Measurements from ENCODE around the gene TDRD7. TPM values are rescaled to one million over a fixed set of nuclear protein-coding genes. Genes with fewer than 3 reads are reported as not detected.
A peak's percentile ranks its signal among the peaks of the same experiment; 100 is the strongest.

The TDRD7 gene
- total RNA-seq, 3 donors from 2014 or later: 9.8 to 15.1 (median 14.8) TPM

DNA sequence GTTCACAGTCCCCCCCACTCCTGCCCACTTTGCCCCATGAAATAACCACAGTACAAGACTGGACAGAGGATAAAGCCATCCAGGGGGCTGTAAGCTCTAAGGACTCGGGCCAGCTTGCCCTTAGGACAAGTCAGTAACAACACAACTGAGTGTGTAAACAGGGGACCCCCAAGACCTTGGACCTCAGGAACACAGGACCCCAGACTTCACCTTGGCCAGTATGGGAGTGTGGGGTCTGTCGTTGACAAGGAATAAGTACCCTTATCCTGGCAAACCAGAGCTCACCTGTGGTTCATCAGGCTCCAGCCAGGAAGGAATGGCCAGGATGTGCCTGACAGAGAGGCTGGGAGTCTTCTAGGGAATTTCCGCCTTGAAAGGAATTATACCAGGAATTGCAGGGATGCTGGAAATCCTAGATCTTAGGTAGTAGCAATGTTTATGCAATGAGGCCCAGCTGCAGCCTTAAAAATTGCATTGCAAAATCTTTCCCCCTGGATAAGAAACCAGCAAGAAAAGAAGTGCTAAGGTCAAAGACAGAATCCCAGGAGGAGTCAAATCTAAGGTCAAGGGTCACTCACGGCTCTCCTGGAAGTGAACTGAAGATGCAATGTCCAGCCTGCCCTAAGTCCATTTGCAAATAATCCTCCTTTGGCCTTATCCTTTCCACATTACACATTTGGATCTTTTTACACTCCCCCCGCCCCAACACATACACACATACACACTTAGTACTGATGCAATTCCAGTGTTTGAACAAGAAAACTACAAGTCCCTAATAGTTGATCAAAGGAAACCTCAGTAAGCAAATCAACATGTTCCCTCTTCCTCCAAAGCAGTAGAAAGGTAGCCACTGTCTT is 27.3 kb upstream of the TDRD7 start:
- Histone ChIP-seq H3K4me3 (no peak overlapping the region), H3K4me1 (no peaks in the 10 kb centered on the region), H3K9me3 (no peaks in the 10 kb centered on the region), H3K36me3 (no peaks in the 10 kb centered on the region), H3K27ac (no peak overlapping the region), H3K27me3 (peaks cover 0 to 14% of the 10 kb centered on the region in 2 donors)
- no peak for DNase-seq (ENCODE audit: low spot score in 2 of 2)
- TF ChIP-seq POLR2A (IDR thresholded peaks at IDR 0.05): no peak
- TF ChIP-seq POLR2AphosphoS5 (IDR thresholded peaks at IDR 0.05): no peak
- intact Hi-C loops (cut with DNase I; ENCODE audit: low total_unique reads): no loop called here

DNA sequence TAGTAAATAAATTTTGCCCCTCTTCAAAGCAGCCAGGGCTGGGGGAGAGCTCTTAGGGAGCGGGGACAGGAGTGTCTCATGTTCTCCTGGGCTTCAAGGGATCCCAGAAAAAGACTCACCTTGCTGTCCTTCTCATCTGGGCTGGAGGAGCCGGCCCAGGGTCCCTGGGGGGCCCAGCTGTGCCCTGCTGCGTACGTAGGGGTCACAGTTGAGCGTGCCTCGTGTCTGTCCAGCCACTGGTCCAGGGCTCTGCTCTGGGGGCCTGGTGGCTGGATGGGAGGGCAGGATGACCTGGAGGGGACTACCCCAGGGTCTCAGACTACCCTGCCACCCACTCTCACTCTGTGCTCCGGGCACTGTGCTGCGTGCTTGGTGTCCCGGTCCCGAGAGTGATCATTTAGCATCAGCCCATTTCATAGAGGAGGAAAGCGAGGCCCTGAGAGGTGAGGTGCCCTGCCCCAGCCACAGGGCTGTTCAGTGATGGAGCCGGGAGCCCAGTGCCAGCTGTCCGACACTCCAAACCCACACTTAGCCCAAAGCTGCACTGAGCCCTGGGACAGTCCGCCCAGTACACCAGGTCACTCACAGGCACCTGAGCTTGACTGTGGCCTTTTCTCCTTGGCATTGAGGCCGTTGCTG is 26.2 kb upstream of the TDRD7 start:
- TF ChIP-seq, protein P1, sequence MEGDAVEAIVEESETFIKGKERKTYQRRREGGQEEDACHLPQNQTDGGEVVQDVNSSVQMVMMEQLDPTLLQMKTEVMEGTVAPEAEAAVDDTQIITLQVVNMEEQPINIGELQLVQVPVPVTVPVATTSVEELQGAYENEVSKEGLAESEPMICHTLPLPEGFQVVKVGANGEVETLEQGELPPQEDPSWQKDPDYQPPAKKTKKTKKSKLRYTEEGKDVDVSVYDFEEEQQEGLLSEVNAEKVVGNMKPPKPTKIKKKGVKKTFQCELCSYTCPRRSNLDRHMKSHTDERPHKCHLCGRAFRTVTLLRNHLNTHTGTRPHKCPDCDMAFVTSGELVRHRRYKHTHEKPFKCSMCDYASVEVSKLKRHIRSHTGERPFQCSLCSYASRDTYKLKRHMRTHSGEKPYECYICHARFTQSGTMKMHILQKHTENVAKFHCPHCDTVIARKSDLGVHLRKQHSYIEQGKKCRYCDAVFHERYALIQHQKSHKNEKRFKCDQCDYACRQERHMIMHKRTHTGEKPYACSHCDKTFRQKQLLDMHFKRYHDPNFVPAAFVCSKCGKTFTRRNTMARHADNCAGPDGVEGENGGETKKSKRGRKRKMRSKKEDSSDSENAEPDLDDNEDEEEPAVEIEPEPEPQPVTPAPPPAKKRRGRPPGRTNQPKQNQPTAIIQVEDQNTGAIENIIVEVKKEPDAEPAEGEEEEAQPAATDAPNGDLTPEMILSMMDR (IDR thresholded peaks at IDR 0.05): no peak
- TF ChIP-seq POLR2AphosphoS5 (IDR thresholded peaks at IDR 0.05) (no peak), POLR2A (IDR thresholded peaks at IDR 0.05) (no peak)
- Histone ChIP-seq H3K4me1 (no peaks in the 10 kb centered on the region), H3K9me3 (no peaks in the 10 kb centered on the region), H3K4me3 (no peak overlapping the region), H3K27me3 (peaks cover 0 to 14% of the 10 kb centered on the region in 2 donors), H3K36me3 (no peaks in the 10 kb centered on the region), H3K27ac (no peak overlapping the region)
- intact Hi-C loops (cut with DNase I; ENCODE audit: low total_unique reads): no loop called here
- DNase-seq (ENCODE audit: low spot score in 2 of 2): no peak

DNA sequence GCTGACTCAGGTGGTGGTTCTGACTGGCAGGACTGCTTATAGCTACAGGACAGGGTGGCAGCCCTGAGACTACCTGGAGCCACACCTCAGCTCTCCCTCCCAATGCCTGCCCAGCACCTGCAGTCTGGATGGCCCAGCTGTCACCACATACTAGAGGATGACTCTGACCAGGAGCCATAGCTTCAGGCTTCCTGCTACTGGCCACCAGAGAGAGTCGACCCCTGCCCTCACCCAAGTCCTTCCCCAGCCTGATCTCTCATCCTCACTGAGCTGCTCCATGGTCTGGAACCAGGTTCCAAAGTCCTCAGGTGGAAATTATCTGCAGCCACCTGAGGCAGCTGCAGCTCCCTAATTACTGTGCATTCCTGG is 25.6 kb upstream of the TDRD7 start:
- intact Hi-C loops (cut with DNase I; ENCODE audit: low total_unique reads): no loop called here
- peaks cover 0 to 14% of the 10 kb centered on the region in 2 donors for H3K27me3 ChIP-seq

GRCh38 chr9:97386733-97387503 is 25.0 kb upstream of the TDRD7 start:
- no peak overlapping the region for H3K4me3 ChIP-seq
- no peaks in the 10 kb centered on the region for H3K4me1 ChIP-seq
- no peak overlapping the region for H3K27ac ChIP-seq
- intact Hi-C loops (cut with DNase I; ENCODE audit: low total_unique reads): no loop called here
- H3K9me3 ChIP-seq: no peaks in the 10 kb centered on the region
- peaks cover 0 to 14% of the 10 kb centered on the region in 2 donors for H3K27me3 ChIP-seq
- TF ChIP-seq POLR2A (IDR thresholded peaks at IDR 0.05): no peak
- TF ChIP-seq, protein P1 (IDR thresholded peaks at IDR 0.05): peak; percentile 83 to 96 (median 83)
- TF ChIP-seq POLR2AphosphoS5 (IDR thresholded peaks at IDR 0.05): peak in 1 of 3 donors; percentile 41
- no peaks in the 10 kb centered on the region for H3K36me3 ChIP-seq
- DNase-seq (ENCODE audit: low spot score in 2 of 2): peak; percentile 26 to 78

More for the DNA sequence above, 25.6 kb upstream of the TDRD7 start:
- Histone ChIP-seq H3K4me1 (no peaks in the 10 kb centered on the region), H3K27ac (no peak overlapping the region), H3K9me3 (no peaks in the 10 kb centered on the region), H3K4me3 (no peak overlapping the region), H3K36me3 (no peaks in the 10 kb centered on the region)
- DNase-seq (ENCODE audit: low spot score in 2 of 2): no peak
- TF ChIP-seq POLR2A (IDR thresholded peaks at IDR 0.05) (no peak), POLR2AphosphoS5 (IDR thresholded peaks at IDR 0.05) (no peak)
- TF ChIP-seq, protein P1 (IDR thresholded peaks at IDR 0.05): no peak

DNA sequence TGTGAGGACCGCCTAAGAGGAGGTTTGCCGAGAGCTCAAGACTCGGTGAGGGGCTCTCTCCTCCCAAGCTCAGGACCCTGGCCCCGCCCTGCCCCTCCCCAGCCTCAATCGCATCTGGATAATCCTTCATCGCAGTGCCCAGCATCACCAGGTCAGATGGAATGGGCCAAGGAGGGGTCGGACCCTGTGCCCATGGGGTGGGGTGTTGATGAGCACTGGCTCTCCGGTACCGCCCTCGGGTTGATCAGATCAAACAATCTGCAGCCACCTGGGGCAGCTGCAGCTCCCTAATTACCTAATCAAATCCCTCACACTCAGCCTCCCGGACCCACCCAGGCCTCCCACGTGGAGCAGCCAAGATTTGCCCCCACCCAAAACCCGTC is 24.4 kb upstream of the TDRD7 start:
- H3K27ac ChIP-seq: no peak overlapping the region
- no peaks in the 10 kb centered on the region for H3K9me3 ChIP-seq
- TF ChIP-seq POLR2A (IDR thresholded peaks at IDR 0.05): no peak
- TF ChIP-seq, protein P1 (IDR thresholded peaks at IDR 0.05): no peak
- TF ChIP-seq POLR2AphosphoS5 (IDR thresholded peaks at IDR 0.05): no peak
- H3K4me3 ChIP-seq: no peak overlapping the region
- no peaks in the 10 kb centered on the region for H3K4me1 ChIP-seq
- no peaks in the 10 kb centered on the region for H3K36me3 ChIP-seq
- DNase-seq (ENCODE audit: low spot score in 2 of 2): no peak
- peaks cover 0 to 14% of the 10 kb centered on the region in 2 donors for H3K27me3 ChIP-seq
- intact Hi-C loops (cut with DNase I; ENCODE audit: low total_unique reads): no loop called here

All from breast epithelium (tissue), 4 donors.